Ureter (tissue), 1 donor: ENCODE results near the gene STMN3. TPM values are rescaled to one million over a fixed set of nuclear protein-coding genes. Genes with fewer than 3 reads are reported as not detected.

Source experiments
- DNase-seq: peaks from one replicate; pipeline ENCODE4 v3.0.0-alpha.2; 2020; ENCODE audit warnings: low spot score
- total RNA-seq: library from RNA; stranded (reverse); gene quantifications from one replicate; pipeline ENCODE4 v1.2.4, GENCODE V29; 2023
- donor health status: DM: yes; HTN: yes; CAD: no.

STMN3 gene
- 16.5 TPM for total RNA-seq

DNA sequence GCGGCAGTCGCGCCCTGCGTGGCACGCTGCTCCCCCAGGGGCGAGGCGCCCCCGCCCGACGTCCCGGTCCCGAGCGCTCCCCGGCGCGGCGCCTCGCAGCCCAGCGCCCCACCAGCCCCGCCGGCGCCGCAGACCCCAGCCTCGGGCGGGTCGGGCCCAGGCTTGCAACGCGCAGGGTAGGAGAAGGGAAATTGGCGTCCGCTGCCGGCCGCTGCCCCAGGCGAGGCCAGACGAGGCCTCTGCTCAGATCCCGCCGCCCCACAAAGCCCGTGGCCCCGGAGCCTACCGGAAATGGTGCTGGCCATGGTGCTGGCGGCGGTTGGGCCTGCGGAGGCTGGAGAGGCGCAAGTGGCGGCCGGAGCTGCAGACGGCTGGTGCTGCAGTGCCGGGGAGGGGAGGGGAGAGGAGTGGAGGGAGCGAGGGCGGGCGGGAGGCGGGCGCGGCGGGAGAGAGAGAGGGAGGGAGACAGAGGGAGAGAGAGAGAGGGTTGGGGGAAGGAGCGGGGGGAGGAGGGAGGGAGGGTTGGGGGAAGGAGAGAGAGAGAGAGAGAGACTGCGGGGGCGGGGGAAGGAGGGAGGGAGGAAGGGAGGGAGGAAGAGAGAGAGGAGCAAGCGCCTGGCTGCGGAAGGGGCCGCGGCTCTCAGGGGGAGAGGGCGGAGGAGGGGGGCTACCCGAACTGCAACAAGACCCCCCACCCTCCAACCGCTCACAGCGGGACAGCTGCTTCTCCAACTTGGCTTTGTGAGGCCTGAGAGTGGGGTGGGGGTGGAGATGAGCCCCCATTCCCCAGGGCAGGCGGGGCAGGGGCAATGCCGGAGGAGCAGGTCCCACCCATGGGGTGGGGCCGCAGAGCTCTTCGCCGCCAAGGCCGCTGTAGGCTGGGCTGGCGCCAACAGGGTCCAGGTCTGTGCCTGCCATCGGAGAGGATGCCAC, at the start of gene STMN3:
STMN3 (minus strand) TSS at position 384 of the 933 bp plus-strand sequence; CDS start at position 305, 79 bp downstream.
- DNase-seq = peak; percentile 90

GRCh38 chr20:63702036-63702665, 48.9 kb upstream of the STMN3 start:
- no peak for DNase-seq

DNA sequence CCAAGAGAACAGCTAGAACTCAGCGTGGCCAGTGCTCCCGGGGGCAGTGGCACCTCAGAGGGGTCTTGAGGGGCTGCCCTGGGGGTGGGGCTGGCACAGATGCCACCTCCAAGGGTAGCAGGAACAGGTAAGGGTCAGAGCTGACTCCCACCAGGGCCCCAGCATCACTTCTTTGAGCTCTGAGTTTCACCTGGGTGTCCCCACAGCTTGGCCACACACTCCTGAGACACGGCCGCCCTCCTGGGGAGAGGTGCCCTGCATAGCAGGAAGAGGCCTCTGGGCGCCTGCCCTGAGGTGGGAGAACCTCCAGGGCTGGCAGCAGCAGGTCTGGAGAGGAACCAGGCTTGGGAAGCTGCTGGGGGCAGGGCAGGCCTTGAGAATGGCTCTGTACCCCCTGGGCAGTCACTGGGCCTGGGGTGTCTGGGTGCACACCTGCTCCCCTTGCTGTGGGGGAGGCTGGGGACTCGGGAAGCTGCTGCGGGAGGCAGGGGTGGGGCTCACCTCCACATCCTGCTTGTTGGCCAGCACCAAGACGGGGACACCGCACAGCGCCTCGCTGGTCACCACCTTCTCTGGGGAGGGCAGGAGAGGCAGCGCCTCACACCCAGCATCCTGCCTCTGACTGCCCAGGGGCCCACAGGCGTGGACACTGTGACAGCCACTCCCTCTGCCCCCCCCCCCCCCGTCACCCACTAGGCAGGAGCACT, 48.3 kb upstream of the STMN3 start:
- no peak for DNase-seq

DNA sequence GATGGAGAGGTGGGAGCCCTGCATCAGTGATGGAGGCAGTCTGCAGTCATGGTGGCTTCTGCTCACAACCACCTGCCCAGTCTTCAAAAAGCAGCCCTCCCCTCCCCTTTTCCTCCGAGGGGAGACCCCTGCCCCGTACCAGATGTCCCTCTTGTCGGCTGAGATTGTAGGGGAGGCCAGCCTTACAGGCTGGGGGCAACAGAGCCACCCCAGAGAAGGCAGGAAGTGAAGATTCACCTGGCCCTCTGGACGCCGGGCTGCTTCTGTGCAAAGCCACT, 47.8 kb upstream of the STMN3 start:
- DNase-seq = no peak

DNA sequence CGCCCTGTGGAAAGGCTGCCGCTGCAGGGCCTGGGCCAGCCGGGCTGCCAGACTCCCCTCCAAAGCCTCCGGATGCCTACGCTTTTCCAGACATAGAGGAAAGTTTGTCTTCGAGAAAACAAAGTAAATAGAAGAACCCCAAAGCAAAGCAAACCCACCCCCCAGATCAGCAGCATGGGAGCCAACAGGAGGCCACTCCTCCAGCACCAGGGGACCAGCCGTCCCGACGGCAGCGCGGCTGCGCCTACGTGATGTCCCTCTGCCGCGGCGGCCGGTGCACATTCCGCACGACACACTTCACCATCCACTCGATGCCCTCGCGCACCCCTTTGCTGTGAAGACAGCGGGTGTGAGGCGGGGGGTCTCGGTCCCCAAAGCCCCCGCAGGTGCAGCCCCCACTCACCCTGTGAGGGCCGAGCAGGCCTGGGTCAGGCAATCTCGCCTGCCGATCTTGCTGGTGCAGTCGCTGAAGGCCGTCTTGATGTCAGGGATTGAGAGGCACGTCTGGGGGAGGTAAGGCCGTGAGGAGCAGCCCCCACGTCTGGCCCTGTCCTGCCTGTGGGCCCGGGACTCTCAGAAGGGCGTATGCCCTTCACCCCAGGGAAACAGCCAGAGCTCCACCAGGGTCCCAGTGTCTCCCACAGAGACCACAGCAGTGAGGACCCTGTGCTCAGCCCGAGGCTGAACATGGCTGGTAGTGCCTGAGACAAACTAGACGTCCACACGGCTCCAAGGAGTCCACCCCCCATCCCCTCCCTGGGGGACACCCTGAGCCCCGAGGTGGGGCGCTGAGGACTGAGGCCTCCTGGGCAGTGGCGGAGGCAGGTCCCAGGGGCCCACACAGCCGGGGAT, 47.2 kb upstream of the STMN3 start:
- no peak for DNase-seq

- peak; percentile 46 for DNase-seq
These were observed 46.4 kb upstream of the STMN3 start for GRCh38 chr20:63699466-63700198.

DNA sequence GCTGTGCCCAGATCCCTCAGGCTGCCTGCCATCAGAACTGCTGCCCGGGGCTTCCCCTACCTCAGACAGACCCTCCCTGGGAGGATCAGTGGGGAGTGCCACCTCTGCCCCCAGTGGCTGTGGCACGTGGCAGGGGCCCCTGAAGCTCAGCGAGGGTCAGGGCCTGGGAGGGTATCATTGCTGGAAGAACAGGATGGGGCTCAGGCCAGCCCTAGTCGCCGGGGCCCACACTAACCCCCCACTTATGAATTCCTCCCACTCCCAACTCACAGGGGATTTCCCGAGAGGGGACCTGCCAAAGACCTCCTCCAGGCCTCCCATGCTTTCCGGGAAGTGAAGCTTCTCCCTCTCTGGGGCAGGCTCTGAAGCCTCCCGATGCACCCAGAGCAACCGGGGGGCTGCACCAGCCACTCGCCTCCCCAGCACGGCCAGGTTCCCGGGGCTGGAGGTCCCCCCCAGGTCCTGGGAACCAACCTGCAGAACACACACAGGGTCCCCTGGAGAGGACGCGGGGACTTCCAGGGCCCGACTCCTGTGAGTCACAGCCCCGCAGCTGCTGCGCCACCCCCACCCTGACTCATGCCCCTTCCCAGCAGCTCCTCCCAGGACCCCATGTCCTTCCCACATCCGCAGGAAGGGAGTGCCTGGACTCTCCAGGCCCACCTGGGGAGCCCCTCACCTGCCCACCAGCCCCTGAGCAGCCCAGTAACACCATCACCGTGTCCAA, 45.7 kb upstream of the STMN3 start:
- no peak for DNase-seq

GRCh38 chr20:63697868-63698545, 44.8 kb upstream of the STMN3 start:
- DNase-seq = no peak

DNA sequence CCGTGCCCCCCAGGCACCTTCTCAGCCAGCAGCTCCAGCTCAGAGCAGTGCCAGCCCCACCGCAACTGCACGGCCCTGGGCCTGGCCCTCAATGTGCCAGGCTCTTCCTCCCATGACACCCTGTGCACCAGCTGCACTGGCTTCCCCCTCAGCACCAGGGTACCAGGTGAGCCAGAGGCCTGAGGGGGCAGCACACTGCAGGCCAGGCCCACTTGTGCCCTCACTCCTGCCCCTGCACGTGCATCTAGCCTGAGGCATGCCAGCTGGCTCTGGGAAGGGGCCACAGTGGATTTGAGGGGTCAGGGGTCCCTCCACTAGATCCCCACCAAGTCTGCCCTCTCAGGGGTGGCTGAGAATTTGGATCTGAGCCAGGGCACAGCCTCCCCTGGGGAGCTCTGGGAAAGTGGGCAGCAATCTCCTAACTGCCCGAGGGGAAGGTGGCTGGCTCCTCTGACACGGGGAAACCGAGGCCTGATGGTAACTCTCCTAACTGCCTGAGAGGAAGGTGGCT, 44.2 kb upstream of the STMN3 start:
- DNase-seq = peak; percentile 43

DNA sequence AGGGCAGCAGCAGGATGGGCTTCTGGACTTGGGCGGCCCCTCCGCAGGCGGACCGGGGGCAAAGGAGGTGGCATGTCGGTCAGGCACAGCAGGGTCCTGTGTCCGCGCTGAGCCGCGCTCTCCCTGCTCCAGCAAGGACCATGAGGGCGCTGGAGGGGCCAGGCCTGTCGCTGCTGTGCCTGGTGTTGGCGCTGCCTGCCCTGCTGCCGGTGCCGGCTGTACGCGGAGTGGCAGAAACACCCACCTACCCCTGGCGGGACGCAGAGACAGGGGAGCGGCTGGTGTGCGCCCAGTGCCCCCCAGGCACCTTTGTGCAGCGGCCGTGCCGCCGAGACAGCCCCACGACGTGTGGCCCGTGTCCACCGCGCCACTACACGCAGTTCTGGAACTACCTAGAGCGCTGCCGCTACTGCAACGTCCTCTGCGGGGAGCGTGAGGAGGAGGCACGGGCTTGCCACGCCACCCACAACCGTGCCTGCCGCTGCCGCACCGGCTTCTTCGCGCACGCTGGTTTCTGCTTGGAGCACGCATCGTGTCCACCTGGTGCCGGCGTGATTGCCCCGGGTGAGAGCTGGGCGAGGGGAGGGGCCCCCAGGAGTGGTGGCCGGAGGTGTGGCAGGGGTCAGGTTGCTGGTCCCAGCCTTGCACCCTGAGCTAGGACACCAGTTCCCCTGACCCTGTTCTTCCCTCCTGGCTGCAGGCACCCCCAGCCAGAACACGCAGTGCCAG, 43.6 kb upstream of the STMN3 start, which contains the start of gene TNFRSF6B:
TNFRSF6B (plus strand) TSS at position 25 of the 729 bp plus-strand sequence; CDS start at position 141, 116 bp downstream.
- peak; percentile 46 for DNase-seq

DNA sequence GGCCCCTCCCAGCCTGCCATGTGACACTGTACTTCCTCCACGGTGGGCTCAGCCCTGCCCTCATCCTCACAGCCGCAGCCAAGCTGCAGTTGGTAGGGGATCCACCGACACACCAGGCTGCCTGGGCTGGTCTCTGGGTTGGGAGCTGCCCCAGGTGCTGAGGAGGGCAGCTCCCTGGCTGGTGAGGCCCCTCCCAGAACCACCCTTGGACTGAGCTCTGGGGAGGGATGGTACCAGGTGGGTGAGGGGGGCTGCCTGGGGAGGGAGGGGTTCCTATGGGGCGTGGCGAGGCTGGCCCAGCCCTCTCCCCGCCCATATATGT, 43.0 kb upstream of the STMN3 start:
- peak; percentile 45 for DNase-seq

- no peak for DNase-seq
These were observed 42.4 kb upstream of the STMN3 start for GRCh38 chr20:63695424-63696305.

- DNase-seq = no peak
These were observed 41.6 kb upstream of the STMN3 start for GRCh38 chr20:63694584-63695423.

- DNase-seq = no peak
These were observed 40.7 kb upstream of the STMN3 start for GRCh38 chr20:63693733-63694583.

- no peak for DNase-seq
These were observed 40.0 kb upstream of the STMN3 start for GRCh38 chr20:63693083-63693732.
